HCT116 (cell line): ENCODE data around the gene CCM2L. TPM values are rescaled to one million over a fixed set of nuclear protein-coding genes. Genes with fewer than 3 reads are reported as not detected.

ENCODE experiments used
- ATAC-seq: fragments of 200-7000 bp; cut with Tn5 transposase; 2 replicates; pipeline ENCODE4 v1.9.1; 2020; ENCODE audit warnings: mild to moderate bottlenecking, moderate library complexity
- BruUV-seq: library from RNA; stranded (reverse); fragments of 400-500 nt; replicated peaks from 2 replicates; lab custom pipeline; 2021; lab: Mats Ljungman, UMichigan
- CTCF ChIA-PET: fragments of 300-600 bp; sonication (Branson Sonifier 250); formaldehyde crosslinking; loops from one replicate; lab custom pipeline; 2021; ENCODE audit warnings: antibody characterized with exemption; lab: Charles Lee
- POLR2A ChIA-PET: fragments of 300-600, 350-600 bp; sonication (Branson Sonifier 250); formaldehyde crosslinking; loops from one replicate; lab custom pipeline; 2021; ENCODE audit warnings: antibody characterized with exemption; lab: Charles Lee
- RAD21 ChIA-PET, 2 experiments: fragments of 300-600 bp; sonication (Branson Sonifier 250); formaldehyde crosslinking; loops; one replicate each; lab custom pipeline; 2023; ENCODE audit warnings: low total read pairs in 2 of 2; ENCODE audit not compliant: uncharacterized antibody in 2 of 2, unreplicated experiment in 2 of 2, low non-redundant PET in 1 of 2; lab: Charles Lee
- DNase-seq: peaks from one replicate; pipeline ENCODE4 v3.0.0-alpha.2; 2010; ENCODE audit warnings: low read depth, low spot score
- H2AFZ ChIP-seq: fragments of 200-600 bp; shearing (Covaris generic), sonication (generic); 2 replicates; pipeline ENCODE4 v1.6.1; 2017; ENCODE audit warnings: low read depth, mixed run types, mixed read lengths, antibody characterized with exemption, low read length; ENCODE audit not compliant: poor library complexity, severe bottlenecking
- H3K27ac ChIP-seq: 2 replicates; pipeline ENCODE4 v1.5.1; 2012; ENCODE audit warnings: low read depth, low read length
- H3K27me3 ChIP-seq: fragments of 200-600 bp; sonication (generic); 2 replicates; pipeline ENCODE4 v1.6.1; 2016; ENCODE audit warnings: mixed run types, low read length, mixed read lengths; ENCODE audit not compliant: insufficient read depth
- H3K36me3 ChIP-seq, 2 experiments: fragments of 200-500 bp in 1 of 2; fragments of 200-600 bp in 1 of 2; sonication (Bioruptor generic) in 1 of 2; sonication (generic) in 1 of 2; 2 replicates each; pipeline versions ENCODE4 v1.5.1 to v1.6.1; 2014 to 2016; ENCODE audit warnings: low read length in 2 of 2, inconsistent platforms in 1 of 2, mixed read lengths in 1 of 2, mixed run types in 1 of 2; ENCODE audit not compliant: insufficient read depth in 2 of 2, control insufficient read depth in 1 of 2
- H3K4me1 ChIP-seq, 2 experiments: fragments of 200-600 bp in 1 of 2; sonication (generic) in 1 of 2; 2 replicates each; pipeline versions ENCODE4 v1.5.1 to v1.6.1; 2012 to 2017; ENCODE audit warnings: low read length in 2 of 2, inconsistent platforms in 1 of 2, mild to moderate bottlenecking in 1 of 2, mixed read lengths in 1 of 2, mixed run types in 1 of 2, moderate library complexity in 1 of 2; ENCODE audit not compliant: insufficient read depth in 2 of 2, control insufficient read depth in 1 of 2
- H3K4me2 ChIP-seq: fragments of 200-600 bp; sonication (generic); 2 replicates; pipeline ENCODE4 v1.6.1; 2017; ENCODE audit warnings: mixed run types, low read length, mixed read lengths
- H3K4me3 ChIP-seq, 2 experiments: fragments of 200-600 bp in 1 of 2; sonication (generic) in 1 of 2; replicated peaks in 1 of 2; 2 replicates each; pipeline ENCODE4 v1.5.1; 2011 to 2016; ENCODE audit warnings: low read length in 2 of 2, control low read depth in 1 of 2, low read depth in 1 of 2, mild to moderate bottlenecking in 1 of 2, mixed read lengths in 1 of 2, mixed run types in 1 of 2
- H3K79me2 ChIP-seq: fragments of 200-600 bp; sonication (generic); 2 replicates; pipeline ENCODE4 v1.6.1; 2017; ENCODE audit warnings: mild to moderate bottlenecking, mixed run types, low read length, moderate library complexity, mixed read lengths; ENCODE audit not compliant: insufficient read depth
- H3K9ac ChIP-seq: fragments of 200-600 bp; sonication (generic); 2 replicates; pipeline ENCODE4 v1.6.1; 2016; ENCODE audit warnings: low read length, mixed read lengths
- H3K9me2 ChIP-seq: fragments of 200-600 bp; sonication (generic), shearing (Covaris generic); 2 replicates; pipeline ENCODE4 v1.6.1; 2017; ENCODE audit warnings: mixed run types, mild to moderate bottlenecking, moderate library complexity; ENCODE audit not compliant: insufficient read depth
- H3K9me3 ChIP-seq, 2 experiments: fragments of 200-500 bp in 1 of 2; fragments of 200-600 bp in 1 of 2; sonication (Bioruptor generic) in 1 of 2; sonication (generic) in 1 of 2; 2 replicates each; pipeline ENCODE4 v1.6.1; 2014 to 2017; ENCODE audit warnings: low read length in 2 of 2, mixed read lengths in 2 of 2, inconsistent platforms in 1 of 2, low read depth in 1 of 2, mild to moderate bottlenecking in 1 of 2, mixed run types in 1 of 2, moderate library complexity in 1 of 2; ENCODE audit not compliant: control insufficient read depth in 1 of 2, insufficient read depth in 1 of 2
- H4K20me1 ChIP-seq: fragments of 200-600 bp; sonication (generic), shearing (Covaris generic); 2 replicates; pipeline ENCODE4 v1.6.1; 2017; ENCODE audit warnings: mixed run types, mild to moderate bottlenecking, moderate library complexity; ENCODE audit not compliant: insufficient read depth
- CEBPB ChIP-seq: IDR thresholded peaks from 2 replicates; pipeline ENCODE4 v1.6.1; 2012; ENCODE audit warnings: low read depth
- EZH2phosphoT487 ChIP-seq: fragments of 200-600 bp; IDR thresholded peaks from 2 replicates; pipeline ENCODE4 v1.6.1; 2018; ENCODE audit warnings: antibody characterized with exemption, borderline replicate concordance
- JUND ChIP-seq: IDR thresholded peaks from 2 replicates; pipeline ENCODE4 v1.6.1; 2012
- POLR2A ChIP-seq: IDR thresholded peaks from 2 replicates; pipeline ENCODE4 v1.7.0; 2011; ENCODE audit warnings: borderline replicate concordance; ENCODE audit not compliant: insufficient read depth, insufficient read length; ENCODE audit errors: extremely low read depth
- POLR2AphosphoS5 ChIP-seq: IDR thresholded peaks from 2 replicates; pipeline ENCODE4 v1.6.1; 2011; ENCODE audit warnings: mild to moderate bottlenecking, low read depth, low read length, moderate library complexity
- SP1 ChIP-seq: IDR thresholded peaks from 2 replicates; pipeline ENCODE4 v1.6.1; 2012; ENCODE audit warnings: low read depth
- YY1 ChIP-seq: IDR thresholded peaks from 2 replicates; pipeline ENCODE4 v1.6.1; 2011; ENCODE audit warnings: low read length, low read depth, moderate library complexity, mild to moderate bottlenecking; ENCODE audit not compliant: insufficient replicate concordance; ENCODE audit errors: extremely low read depth
- intact Hi-C: fragments of 100-400 bp; cut with micrococcal nuclease; formaldehyde crosslinking; loops from 2 replicates; pipeline ENCODE4 v1.10.0; 2022
- total RNA-seq: library from RNA; stranded (reverse); gene quantifications from one replicate; pipeline ENCODE4 v1.2.1, GENCODE V29; 2021; ENCODE audit not compliant: unreplicated experiment
- TF ChIP-seq, protein P1 (sequence below): IDR thresholded peaks from 2 replicates; pipeline ENCODE4 v1.6.1; 2011; ENCODE audit warnings: mild to moderate bottlenecking, low read length, moderate library complexity; ENCODE audit not compliant: insufficient replicate concordance; ENCODE audit errors: extremely low read depth
- TF ChIP-seq, protein P2 (sequence below): IDR thresholded peaks from 2 replicates; pipeline ENCODE4 v1.6.1; 2012

The CCM2L gene
- total RNA-seq, 1 experiment from 2014 or later = 1.4 TPM

DNA sequence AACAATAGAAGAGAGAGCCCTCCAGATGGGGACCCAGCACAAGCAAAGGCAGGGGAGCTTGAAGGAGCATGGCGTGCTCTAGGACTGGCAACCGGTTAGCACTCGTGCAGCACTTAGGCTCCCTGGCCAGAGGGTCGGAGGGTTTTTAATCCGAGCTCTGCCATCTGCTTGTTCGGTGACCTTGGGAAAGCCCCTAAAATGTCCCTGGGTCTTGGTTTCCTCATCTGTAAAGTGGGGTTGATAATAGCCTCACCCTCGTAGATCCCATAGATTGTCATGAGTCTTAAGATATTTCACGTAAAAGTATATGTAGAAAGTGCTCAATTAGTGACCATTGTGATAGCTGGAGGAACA, 25.2 kb downstream of the CCM2L start:
- no TSS peak for BruUV-seq
- Histone ChIP-seq H3K27ac (no peak overlapping the region), H3K36me3 (no peaks in the 10 kb centered on the region), H3K9me3 (no peaks in the 10 kb centered on the region)
- POLR2A ChIA-PET = no interaction called here
- TF ChIP-seq, protein P1, sequence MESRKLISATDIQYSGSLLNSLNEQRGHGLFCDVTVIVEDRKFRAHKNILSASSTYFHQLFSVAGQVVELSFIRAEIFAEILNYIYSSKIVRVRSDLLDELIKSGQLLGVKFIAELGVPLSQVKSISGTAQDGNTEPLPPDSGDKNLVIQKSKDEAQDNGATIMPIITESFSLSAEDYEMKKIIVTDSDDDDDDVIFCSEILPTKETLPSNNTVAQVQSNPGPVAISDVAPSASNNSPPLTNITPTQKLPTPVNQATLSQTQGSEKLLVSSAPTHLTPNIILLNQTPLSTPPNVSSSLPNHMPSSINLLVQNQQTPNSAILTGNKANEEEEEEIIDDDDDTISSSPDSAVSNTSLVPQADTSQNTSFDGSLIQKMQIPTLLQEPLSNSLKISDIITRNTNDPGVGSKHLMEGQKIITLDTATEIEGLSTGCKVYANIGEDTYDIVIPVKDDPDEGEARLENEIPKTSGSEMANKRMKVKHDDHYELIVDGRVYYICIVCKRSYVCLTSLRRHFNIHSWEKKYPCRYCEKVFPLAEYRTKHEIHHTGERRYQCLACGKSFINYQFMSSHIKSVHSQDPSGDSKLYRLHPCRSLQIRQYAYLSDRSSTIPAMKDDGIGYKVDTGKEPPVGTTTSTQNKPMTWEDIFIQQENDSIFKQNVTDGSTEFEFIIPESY = no peak
- TF ChIP-seq CEBPB (no peak), JUND (no peak), SP1 (no peak), POLR2AphosphoS5 (no peak), YY1 (no peak), POLR2A (no peak), EZH2phosphoT487 (no peak)
- TF ChIP-seq, protein P2, sequence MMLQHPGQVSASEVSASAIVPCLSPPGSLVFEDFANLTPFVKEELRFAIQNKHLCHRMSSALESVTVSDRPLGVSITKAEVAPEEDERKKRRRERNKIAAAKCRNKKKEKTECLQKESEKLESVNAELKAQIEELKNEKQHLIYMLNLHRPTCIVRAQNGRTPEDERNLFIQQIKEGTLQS = no peak
- TF ChIP-seq, all 23 proteins: peak for 0
- no peaks in the 10 kb centered on the region for H3K79me2 ChIP-seq
- DNase-seq (no peak), ATAC-seq (no peak)
- no peaks in the 10 kb centered on the region for H3K9me2 ChIP-seq
- H3K4me1 ChIP-seq = peaks cover 4 to 6% of the 10 kb centered on the region in 2 experiments; a peak in 2 of 4 replicates
- H3K27me3 ChIP-seq = peaks cover 32% of the 10 kb centered on the region
- ChIA-PET RAD21 (no interaction called here), CTCF (interaction anchor here (0.8 to 2.2 kb wide), 5 partner anchors 9 to 617 kb away, joined by 3 to 7 read pairs (median 4); no protein-coding TSS in a partner anchor)
- no peak overlapping the region for H2AFZ ChIP-seq
- no peak overlapping the region for H3K4me3 ChIP-seq
- H3K4me2 ChIP-seq = no peak overlapping the region
- H4K20me1 ChIP-seq = no peaks in the 10 kb centered on the region
- intact Hi-C loops = no loop called here
- no peak overlapping the region for H3K9ac ChIP-seq
